ENCODE measurements around the gene PILRA. TPM values are rescaled to one million over a fixed set of nuclear protein-coding genes. Genes with fewer than 3 reads are reported as not detected.

Gene PILRA
- total RNA-seq, 1 donor: 0.36 TPM

- TF ChIP-seq, protein P1, sequence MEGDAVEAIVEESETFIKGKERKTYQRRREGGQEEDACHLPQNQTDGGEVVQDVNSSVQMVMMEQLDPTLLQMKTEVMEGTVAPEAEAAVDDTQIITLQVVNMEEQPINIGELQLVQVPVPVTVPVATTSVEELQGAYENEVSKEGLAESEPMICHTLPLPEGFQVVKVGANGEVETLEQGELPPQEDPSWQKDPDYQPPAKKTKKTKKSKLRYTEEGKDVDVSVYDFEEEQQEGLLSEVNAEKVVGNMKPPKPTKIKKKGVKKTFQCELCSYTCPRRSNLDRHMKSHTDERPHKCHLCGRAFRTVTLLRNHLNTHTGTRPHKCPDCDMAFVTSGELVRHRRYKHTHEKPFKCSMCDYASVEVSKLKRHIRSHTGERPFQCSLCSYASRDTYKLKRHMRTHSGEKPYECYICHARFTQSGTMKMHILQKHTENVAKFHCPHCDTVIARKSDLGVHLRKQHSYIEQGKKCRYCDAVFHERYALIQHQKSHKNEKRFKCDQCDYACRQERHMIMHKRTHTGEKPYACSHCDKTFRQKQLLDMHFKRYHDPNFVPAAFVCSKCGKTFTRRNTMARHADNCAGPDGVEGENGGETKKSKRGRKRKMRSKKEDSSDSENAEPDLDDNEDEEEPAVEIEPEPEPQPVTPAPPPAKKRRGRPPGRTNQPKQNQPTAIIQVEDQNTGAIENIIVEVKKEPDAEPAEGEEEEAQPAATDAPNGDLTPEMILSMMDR (IDR thresholded peaks at IDR 0.05; ENCODE audit: extremely low read depth, low read depth, low read length): no peak
- no peak overlapping the region for H2AFZ ChIP-seq (ENCODE audit: low read length)
- H4K20me1 ChIP-seq (ENCODE audit: insufficient read depth, low read length): peaks cover 20% of the 10 kb centered on the region
- no peaks in the 10 kb centered on the region for H3K9me3 ChIP-seq (ENCODE audit: low read depth, low read length)
- H3K4me3 ChIP-seq (ENCODE audit: insufficient read depth, low read length): peak overlapping the region; percentile 93
- H3K36me3 ChIP-seq (ENCODE audit: insufficient read depth, low read length): peaks cover 34% of the 10 kb centered on the region
- peak overlapping the region; percentile 76 for H3K27ac ChIP-seq (ENCODE audit: low read depth, low read length)
- H3K27me3 ChIP-seq (ENCODE audit: insufficient read depth, low read length): no peaks in the 10 kb centered on the region
- DNase-seq (ENCODE audit: insufficient read length, low spot score, missing footprints): no peak
- H3K4me2 ChIP-seq (ENCODE audit: insufficient read depth, low read length): peak overlapping the region; percentile 70
- H3K4me1 ChIP-seq (ENCODE audit: insufficient read depth, low read length): peaks cover 20% of the 10 kb centered on the region
- peaks cover 65% of the 10 kb centered on the region for H3K79me2 ChIP-seq (ENCODE audit: insufficient read depth, low read length)
Observed at GRCh38 chr7:100434297-100435144, 61.2 kb downstream of the PILRA start.

GRCh38 chr7:100435401-100436304 lies 62.4 kb downstream of the PILRA start:
- H3K27ac ChIP-seq (ENCODE audit: low read depth, low read length): peak overlapping the region; percentile 76
- peaks cover 20% of the 10 kb centered on the region for H4K20me1 ChIP-seq (ENCODE audit: insufficient read depth, low read length)
- TF ChIP-seq, protein P1 (IDR thresholded peaks at IDR 0.05; ENCODE audit: extremely low read depth, low read depth, low read length): no peak
- peaks cover 34% of the 10 kb centered on the region for H3K36me3 ChIP-seq (ENCODE audit: insufficient read depth, low read length)
- H3K79me2 ChIP-seq (ENCODE audit: insufficient read depth, low read length): peaks cover 56% of the 10 kb centered on the region
- peak overlapping the region; percentile 70 for H3K4me2 ChIP-seq (ENCODE audit: insufficient read depth, low read length)
- H3K4me1 ChIP-seq (ENCODE audit: insufficient read depth, low read length): peaks cover 20% of the 10 kb centered on the region
- no peaks in the 10 kb centered on the region for H3K27me3 ChIP-seq (ENCODE audit: insufficient read depth, low read length)
- peak overlapping the region; percentile 93 for H3K4me3 ChIP-seq (ENCODE audit: insufficient read depth, low read length)
- DNase-seq (ENCODE audit: insufficient read length, low spot score, missing footprints): peak; percentile 94
- H2AFZ ChIP-seq (ENCODE audit: low read length): peak overlapping the region; percentile 77
- no peaks in the 10 kb centered on the region for H3K9me3 ChIP-seq (ENCODE audit: low read depth, low read length)

DNA sequence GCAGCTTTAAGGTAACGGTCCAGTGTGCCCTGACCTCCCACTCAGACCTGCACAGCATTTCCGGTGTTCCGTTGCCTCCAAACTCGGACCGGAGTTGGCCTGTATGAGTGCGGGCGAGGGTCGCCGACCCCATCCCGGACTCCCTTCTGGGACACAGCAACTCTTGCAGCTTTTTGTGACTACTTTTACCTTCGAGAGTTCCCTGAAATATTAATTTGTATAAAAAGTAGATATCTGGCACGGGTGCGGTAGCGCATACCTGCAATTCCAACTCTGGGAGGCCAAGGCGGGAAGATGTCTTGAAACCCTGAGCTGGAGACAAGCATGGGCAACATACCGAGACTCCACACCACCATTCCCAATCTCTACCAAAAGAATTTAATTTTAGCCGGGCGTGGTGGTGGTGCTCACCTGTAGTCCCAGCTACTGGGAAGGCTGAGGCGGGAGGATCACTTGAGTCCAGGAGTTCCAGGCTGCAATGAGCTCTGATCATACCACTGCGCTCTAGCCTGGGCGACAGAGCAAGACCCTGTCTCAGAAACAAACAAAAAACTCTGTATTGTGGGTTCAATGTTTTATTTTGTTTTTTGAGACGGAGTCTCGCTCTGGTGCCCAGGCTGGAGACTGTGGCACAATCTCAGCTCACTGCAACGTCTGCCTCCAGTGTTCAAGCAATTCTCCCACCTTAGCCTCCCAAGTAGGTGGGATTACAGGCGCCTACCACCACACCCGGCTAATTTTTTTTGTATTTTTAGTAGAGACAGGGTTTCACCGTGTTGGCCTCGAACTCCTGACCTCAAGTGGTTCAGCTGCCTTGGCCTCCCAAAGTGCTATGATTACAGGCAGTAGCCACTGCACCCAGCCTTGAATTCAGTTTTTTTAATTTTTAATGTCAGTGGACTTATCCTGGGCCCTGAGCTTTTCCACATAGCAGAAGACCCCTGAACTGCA lies 64.1 kb downstream of the PILRA start:
- H3K4me2 ChIP-seq (ENCODE audit: insufficient read depth, low read length): peak overlapping the region; percentile 70
- H3K4me3 ChIP-seq (ENCODE audit: insufficient read depth, low read length): peak overlapping the region; percentile 93
- peaks cover 13% of the 10 kb centered on the region for H4K20me1 ChIP-seq (ENCODE audit: insufficient read depth, low read length)
- peaks cover 27% of the 10 kb centered on the region for H3K36me3 ChIP-seq (ENCODE audit: insufficient read depth, low read length)
- no peak overlapping the region for H3K27ac ChIP-seq (ENCODE audit: low read depth, low read length)
- no peaks in the 10 kb centered on the region for H3K9me3 ChIP-seq (ENCODE audit: low read depth, low read length)
- no peaks in the 10 kb centered on the region for H3K27me3 ChIP-seq (ENCODE audit: insufficient read depth, low read length)
- TF ChIP-seq, protein P1 (IDR thresholded peaks at IDR 0.05; ENCODE audit: extremely low read depth, low read depth, low read length): no peak
- no peak for DNase-seq (ENCODE audit: insufficient read length, low spot score, missing footprints)
- H3K4me1 ChIP-seq (ENCODE audit: insufficient read depth, low read length): peaks cover 13% of the 10 kb centered on the region
- H3K79me2 ChIP-seq (ENCODE audit: insufficient read depth, low read length): peaks cover 38% of the 10 kb centered on the region
- H2AFZ ChIP-seq (ENCODE audit: low read length): no peak overlapping the region
